ENCODE data around the gene SPATS2.

DNA sequence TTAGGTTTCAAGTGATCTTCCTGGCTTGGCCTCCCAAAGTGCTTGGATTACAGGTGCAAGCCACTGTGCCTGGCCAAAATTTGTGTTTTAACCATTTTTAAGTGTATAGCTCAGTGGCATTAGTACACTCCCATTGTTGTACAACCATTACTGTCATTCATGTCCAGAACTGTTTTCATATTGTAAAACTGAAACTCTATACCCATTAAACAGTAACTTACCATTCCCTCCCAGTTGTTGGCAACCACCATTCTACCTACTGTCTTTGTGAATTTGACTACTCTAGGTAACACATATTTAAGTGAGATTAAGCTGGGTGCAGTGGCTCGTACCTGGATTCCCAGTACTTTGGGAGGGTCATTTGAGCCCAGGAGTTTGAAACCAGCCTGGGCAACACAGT lies 104.3 kb downstream of the SPATS2 start:
- TF ChIP-seq, protein P1, sequence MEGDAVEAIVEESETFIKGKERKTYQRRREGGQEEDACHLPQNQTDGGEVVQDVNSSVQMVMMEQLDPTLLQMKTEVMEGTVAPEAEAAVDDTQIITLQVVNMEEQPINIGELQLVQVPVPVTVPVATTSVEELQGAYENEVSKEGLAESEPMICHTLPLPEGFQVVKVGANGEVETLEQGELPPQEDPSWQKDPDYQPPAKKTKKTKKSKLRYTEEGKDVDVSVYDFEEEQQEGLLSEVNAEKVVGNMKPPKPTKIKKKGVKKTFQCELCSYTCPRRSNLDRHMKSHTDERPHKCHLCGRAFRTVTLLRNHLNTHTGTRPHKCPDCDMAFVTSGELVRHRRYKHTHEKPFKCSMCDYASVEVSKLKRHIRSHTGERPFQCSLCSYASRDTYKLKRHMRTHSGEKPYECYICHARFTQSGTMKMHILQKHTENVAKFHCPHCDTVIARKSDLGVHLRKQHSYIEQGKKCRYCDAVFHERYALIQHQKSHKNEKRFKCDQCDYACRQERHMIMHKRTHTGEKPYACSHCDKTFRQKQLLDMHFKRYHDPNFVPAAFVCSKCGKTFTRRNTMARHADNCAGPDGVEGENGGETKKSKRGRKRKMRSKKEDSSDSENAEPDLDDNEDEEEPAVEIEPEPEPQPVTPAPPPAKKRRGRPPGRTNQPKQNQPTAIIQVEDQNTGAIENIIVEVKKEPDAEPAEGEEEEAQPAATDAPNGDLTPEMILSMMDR (IDR thresholded peaks at IDR 0.05) = no peak
- no peak for TF ChIP-seq POLR2AphosphoS5 (IDR thresholded peaks at IDR 0.05)
- no peak for TF ChIP-seq EP300 (IDR thresholded peaks at IDR 0.05)
- TF ChIP-seq POLR2A (IDR thresholded peaks at IDR 0.05) = no peak

Measured in gastroesophageal sphincter (tissue), 3 donors.